ENCODE data around the gene SPRYD4. TPM values are rescaled to one million over a fixed set of nuclear protein-coding genes. Genes with fewer than 3 reads are reported as not detected.
A peak's percentile ranks its signal among the peaks of the same experiment; 100 is the strongest.

SPRYD4 gene
- total RNA-seq, 1 experiment from 2014 or later, result 4.2 TPM

DNA sequence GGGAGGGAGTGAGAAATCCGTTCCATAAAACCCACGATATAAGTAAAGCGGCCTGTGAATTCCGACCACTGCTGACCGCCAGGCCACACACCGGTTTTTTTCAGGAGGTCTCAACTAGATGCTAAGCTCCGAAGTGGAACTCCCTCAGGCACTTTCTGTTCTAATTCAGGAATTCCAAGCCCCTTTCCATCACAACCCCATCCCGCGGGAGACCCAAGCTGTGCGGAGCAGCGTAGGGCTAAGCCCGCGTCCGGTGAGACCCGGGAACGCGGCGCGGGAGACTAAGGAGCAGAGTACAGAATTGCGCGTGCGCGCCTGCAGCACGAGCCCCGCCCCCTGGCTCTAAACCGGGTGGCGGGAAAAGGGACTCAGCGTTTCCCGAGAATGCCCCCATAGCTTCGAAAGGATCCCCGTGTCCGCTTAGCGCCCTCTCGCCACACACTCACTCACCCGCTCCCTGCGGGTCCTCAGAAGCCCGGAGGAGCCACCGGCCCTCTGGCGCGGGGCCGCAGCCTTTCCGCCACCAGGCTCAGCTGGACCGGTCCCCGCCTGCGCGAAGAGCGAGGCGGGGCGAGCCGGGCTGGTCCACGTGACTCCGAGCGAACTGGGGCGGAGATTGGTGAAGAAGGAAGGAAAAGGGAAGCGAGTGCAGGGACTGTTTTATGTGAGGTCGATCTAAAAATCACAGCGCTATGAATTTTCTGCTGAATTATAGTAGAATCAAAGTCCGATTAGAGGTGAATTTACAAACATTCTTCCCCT is 19.3 kb upstream of the SPRYD4 start, which contains the start of gene TIMELESS (continued):
- TF ChIP-seq, protein P1, sequence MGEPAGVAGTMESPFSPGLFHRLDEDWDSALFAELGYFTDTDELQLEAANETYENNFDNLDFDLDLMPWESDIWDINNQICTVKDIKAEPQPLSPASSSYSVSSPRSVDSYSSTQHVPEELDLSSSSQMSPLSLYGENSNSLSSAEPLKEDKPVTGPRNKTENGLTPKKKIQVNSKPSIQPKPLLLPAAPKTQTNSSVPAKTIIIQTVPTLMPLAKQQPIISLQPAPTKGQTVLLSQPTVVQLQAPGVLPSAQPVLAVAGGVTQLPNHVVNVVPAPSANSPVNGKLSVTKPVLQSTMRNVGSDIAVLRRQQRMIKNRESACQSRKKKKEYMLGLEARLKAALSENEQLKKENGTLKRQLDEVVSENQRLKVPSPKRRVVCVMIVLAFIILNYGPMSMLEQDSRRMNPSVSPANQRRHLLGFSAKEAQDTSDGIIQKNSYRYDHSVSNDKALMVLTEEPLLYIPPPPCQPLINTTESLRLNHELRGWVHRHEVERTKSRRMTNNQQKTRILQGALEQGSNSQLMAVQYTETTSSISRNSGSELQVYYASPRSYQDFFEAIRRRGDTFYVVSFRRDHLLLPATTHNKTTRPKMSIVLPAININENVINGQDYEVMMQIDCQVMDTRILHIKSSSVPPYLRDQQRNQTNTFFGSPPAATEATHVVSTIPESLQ (CRISPR knock-in tag; IDR thresholded peaks at IDR 0.05), result no peak
- TF ChIP-seq, protein P2, sequence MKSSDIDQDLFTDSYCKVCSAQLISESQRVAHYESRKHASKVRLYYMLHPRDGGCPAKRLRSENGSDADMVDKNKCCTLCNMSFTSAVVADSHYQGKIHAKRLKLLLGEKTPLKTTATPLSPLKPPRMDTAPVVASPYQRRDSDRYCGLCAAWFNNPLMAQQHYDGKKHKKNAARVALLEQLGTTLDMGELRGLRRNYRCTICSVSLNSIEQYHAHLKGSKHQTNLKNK (CRISPR knock-in tag; IDR thresholded peaks at IDR 0.05), result no peak
- TF ChIP-seq ZNF317 (CRISPR knock-in tag; IDR thresholded peaks at IDR 0.05; ENCODE audit: borderline replicate concordance, low read depth), result no peak
- TF ChIP-seq, protein P3, sequence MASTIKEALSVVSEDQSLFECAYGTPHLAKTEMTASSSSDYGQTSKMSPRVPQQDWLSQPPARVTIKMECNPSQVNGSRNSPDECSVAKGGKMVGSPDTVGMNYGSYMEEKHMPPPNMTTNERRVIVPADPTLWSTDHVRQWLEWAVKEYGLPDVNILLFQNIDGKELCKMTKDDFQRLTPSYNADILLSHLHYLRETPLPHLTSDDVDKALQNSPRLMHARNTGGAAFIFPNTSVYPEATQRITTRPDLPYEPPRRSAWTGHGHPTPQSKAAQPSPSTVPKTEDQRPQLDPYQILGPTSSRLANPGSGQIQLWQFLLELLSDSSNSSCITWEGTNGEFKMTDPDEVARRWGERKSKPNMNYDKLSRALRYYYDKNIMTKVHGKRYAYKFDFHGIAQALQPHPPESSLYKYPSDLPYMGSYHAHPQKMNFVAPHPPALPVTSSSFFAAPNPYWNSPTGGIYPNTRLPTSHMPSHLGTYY (CRISPR knock-in tag; IDR thresholded peaks at IDR 0.05), result no peak
- TF ChIP-seq MXD4 (CRISPR knock-in tag; IDR thresholded peaks at IDR 0.05; ENCODE audit: borderline replicate concordance), result no peak
- TF ChIP-seq, protein P4, sequence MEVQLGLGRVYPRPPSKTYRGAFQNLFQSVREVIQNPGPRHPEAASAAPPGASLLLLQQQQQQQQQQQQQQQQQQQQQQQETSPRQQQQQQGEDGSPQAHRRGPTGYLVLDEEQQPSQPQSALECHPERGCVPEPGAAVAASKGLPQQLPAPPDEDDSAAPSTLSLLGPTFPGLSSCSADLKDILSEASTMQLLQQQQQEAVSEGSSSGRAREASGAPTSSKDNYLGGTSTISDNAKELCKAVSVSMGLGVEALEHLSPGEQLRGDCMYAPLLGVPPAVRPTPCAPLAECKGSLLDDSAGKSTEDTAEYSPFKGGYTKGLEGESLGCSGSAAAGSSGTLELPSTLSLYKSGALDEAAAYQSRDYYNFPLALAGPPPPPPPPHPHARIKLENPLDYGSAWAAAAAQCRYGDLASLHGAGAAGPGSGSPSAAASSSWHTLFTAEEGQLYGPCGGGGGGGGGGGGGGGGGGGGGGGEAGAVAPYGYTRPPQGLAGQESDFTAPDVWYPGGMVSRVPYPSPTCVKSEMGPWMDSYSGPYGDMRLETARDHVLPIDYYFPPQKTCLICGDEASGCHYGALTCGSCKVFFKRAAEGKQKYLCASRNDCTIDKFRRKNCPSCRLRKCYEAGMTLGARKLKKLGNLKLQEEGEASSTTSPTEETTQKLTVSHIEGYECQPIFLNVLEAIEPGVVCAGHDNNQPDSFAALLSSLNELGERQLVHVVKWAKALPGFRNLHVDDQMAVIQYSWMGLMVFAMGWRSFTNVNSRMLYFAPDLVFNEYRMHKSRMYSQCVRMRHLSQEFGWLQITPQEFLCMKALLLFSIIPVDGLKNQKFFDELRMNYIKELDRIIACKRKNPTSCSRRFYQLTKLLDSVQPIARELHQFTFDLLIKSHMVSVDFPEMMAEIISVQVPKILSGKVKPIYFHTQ (CRISPR knock-in tag; IDR thresholded peaks at IDR 0.05), result no peak
- TF ChIP-seq GTF2I (CRISPR knock-in tag; conservative IDR thresholded peaks at IDR 0.05), result no peak
- TF ChIP-seq, protein P5, sequence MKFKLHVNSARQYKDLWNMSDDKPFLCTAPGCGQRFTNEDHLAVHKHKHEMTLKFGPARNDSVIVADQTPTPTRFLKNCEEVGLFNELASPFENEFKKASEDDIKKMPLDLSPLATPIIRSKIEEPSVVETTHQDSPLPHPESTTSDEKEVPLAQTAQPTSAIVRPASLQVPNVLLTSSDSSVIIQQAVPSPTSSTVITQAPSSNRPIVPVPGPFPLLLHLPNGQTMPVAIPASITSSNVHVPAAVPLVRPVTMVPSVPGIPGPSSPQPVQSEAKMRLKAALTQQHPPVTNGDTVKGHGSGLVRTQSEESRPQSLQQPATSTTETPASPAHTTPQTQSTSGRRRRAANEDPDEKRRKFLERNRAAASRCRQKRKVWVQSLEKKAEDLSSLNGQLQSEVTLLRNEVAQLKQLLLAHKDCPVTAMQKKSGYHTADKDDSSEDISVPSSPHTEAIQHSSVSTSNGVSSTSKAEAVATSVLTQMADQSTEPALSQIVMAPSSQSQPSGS (CRISPR knock-in tag; IDR thresholded peaks at IDR 0.05; ENCODE audit: borderline replicate concordance, low read depth), result no peak
- peak; percentile 84 for TF ChIP-seq ETV6 (CRISPR knock-in tag; IDR thresholded peaks at IDR 0.05)
- TF ChIP-seq, protein P6, sequence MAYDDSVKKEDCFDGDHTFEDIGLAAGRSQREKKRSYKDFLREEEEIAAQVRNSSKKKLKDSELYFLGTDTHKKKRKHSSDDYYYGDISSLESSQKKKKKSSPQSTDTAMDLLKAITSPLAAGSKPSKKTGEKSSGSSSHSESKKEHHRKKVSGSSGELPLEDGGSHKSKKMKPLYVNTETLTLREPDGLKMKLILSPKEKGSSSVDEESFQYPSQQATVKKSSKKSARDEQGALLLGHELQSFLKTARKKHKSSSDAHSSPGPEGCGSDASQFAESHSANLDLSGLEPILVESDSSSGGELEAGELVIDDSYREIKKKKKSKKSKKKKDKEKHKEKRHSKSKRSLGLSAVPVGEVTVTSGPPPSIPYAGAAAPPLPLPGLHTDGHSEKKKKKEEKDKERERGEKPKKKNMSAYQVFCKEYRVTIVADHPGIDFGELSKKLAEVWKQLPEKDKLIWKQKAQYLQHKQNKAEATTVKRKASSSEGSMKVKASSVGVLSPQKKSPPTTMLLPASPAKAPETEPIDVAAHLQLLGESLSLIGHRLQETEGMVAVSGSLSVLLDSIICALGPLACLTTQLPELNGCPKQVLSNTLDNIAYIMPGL (CRISPR knock-in tag; IDR thresholded peaks at IDR 0.05), result no peak
- TF ChIP-seq ZNF416 (CRISPR knock-in tag; IDR thresholded peaks at IDR 0.05), result 0 out of 2 replicates have a peak, but pooled peaks have one; percentile 57
- TF ChIP-seq, protein P7, sequence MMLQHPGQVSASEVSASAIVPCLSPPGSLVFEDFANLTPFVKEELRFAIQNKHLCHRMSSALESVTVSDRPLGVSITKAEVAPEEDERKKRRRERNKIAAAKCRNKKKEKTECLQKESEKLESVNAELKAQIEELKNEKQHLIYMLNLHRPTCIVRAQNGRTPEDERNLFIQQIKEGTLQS (CRISPR knock-in tag; conservative IDR thresholded peaks at IDR 0.05), result no peak
- TF ChIP-seq ESRRA (CRISPR knock-in tag; IDR thresholded peaks at IDR 0.05; ENCODE audit: borderline replicate concordance), result no peak
- no peak for TF ChIP-seq MYBL2 (CRISPR knock-in tag; IDR thresholded peaks at IDR 0.05)
- no peak for TF ChIP-seq RORB (CRISPR knock-in tag; IDR thresholded peaks at IDR 0.05)
- TF ChIP-seq TCF7 (CRISPR knock-in tag; IDR thresholded peaks at IDR 0.05; ENCODE audit: low read depth), result no peak
- TF ChIP-seq, protein P8, sequence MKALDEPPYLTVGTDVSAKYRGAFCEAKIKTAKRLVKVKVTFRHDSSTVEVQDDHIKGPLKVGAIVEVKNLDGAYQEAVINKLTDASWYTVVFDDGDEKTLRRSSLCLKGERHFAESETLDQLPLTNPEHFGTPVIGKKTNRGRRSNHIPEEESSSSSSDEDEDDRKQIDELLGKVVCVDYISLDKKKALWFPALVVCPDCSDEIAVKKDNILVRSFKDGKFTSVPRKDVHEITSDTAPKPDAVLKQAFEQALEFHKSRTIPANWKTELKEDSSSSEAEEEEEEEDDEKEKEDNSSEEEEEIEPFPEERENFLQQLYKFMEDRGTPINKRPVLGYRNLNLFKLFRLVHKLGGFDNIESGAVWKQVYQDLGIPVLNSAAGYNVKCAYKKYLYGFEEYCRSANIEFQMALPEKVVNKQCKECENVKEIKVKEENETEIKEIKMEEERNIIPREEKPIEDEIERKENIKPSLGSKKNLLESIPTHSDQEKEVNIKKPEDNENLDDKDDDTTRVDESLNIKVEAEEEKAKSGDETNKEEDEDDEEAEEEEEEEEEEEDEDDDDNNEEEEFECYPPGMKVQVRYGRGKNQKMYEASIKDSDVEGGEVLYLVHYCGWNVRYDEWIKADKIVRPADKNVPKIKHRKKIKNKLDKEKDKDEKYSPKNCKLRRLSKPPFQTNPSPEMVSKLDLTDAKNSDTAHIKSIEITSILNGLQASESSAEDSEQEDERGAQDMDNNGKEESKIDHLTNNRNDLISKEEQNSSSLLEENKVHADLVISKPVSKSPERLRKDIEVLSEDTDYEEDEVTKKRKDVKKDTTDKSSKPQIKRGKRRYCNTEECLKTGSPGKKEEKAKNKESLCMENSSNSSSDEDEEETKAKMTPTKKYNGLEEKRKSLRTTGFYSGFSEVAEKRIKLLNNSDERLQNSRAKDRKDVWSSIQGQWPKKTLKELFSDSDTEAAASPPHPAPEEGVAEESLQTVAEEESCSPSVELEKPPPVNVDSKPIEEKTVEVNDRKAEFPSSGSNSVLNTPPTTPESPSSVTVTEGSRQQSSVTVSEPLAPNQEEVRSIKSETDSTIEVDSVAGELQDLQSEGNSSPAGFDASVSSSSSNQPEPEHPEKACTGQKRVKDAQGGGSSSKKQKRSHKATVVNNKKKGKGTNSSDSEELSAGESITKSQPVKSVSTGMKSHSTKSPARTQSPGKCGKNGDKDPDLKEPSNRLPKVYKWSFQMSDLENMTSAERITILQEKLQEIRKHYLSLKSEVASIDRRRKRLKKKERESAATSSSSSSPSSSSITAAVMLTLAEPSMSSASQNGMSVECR (CRISPR knock-in tag; IDR thresholded peaks at IDR 0.05; ENCODE audit: borderline replicate concordance), result peak; percentile 62; the same call in 1 of the 2 replicates
- TF ChIP-seq JUN (CRISPR knock-in tag; IDR thresholded peaks at IDR 0.05), result no peak
- no peak for TF ChIP-seq ZNF263 (CRISPR knock-in tag; IDR thresholded peaks at IDR 0.05; ENCODE audit: low read depth)
- TF ChIP-seq, protein P9, sequence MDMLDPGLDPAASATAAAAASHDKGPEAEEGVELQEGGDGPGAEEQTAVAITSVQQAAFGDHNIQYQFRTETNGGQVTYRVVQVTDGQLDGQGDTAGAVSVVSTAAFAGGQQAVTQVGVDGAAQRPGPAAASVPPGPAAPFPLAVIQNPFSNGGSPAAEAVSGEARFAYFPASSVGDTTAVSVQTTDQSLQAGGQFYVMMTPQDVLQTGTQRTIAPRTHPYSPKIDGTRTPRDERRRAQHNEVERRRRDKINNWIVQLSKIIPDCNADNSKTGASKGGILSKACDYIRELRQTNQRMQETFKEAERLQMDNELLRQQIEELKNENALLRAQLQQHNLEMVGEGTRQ (CRISPR knock-in tag; IDR thresholded peaks at IDR 0.05), result peak; percentile 96
- no peak for TF ChIP-seq ZNF423 (CRISPR knock-in tag; IDR thresholded peaks at IDR 0.05)
- no peak for TF ChIP-seq SOX15 (CRISPR knock-in tag; IDR thresholded peaks at IDR 0.05)
- TF ChIP-seq ELF4 (CRISPR knock-in tag; IDR thresholded peaks at IDR 0.05; ENCODE audit: low read depth), result no peak
